GM04503 (cell line): ENCODE results near the gene SNRPB.
A peak's percentile ranks its signal among the peaks of the same experiment; 100 is the strongest.
"Not testable (repeated sequence)": the region's sequence is repeated elsewhere in the genome, so short reads cannot be mapped to it uniquely, and the experiment has no call there.

Source experiments
- DNase-seq: peaks from one replicate; pipeline ENCODE4 v3.0.0-alpha.2; 2012; ENCODE audit warnings: low read depth

SNRPB gene

DNA sequence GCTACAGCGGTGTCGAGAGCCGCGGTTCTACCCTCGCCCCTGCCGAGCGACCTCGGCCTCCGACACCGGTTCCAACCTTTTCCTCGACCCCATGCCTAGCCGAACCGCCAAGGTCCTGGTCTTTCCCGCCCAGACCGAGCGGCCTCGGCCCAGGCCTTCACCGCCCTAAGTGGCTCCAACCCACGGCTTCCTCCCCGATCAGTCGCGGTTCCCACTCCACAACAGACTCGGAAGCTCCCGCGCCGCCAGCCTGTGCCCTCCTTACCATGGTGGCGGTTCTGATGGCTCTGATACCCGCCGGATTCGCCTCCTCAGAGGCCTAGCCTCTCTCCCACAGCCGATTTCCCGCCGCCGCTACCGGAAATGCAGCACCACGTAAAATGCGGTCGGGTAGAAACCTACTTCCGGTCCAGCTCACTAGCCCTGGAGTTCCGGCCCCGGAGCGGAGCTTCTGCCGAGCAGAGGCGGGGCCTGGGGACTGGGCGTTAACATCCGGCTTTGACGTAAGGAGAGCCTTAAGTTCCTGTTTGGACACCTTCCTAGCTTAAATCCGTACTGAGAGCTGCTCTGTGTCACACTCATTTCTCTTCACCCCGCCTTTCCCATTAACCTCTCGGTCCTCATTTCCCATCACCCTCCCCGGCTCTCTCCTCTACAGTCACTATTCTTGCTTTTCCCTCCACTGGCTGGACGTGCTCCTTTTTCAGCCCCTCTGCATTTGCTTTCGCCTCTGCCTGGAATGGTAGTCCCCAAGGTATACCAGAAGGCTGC, at the start of gene SNRPB:
Gene SNRPB (minus strand): TSS at position 367 of the 771 bp plus-strand sequence. CDS start 99 bp downstream, at position 268.
- peak; percentile 94 for DNase-seq

- no peak for DNase-seq
Observed at GRCh38 chr20:2519115-2519809, 48.7 kb upstream of the SNRPB start.

GRCh38 chr20:2518558-2518957, 48.0 kb upstream of the SNRPB start:
- no peak for DNase-seq

- no peak for DNase-seq
Observed at GRCh38 chr20:2518096-2518495, 47.5 kb upstream of the SNRPB start.

- no peak for DNase-seq
Observed at GRCh38 chr20:2516399-2516798, 45.8 kb upstream of the SNRPB start.

DNA sequence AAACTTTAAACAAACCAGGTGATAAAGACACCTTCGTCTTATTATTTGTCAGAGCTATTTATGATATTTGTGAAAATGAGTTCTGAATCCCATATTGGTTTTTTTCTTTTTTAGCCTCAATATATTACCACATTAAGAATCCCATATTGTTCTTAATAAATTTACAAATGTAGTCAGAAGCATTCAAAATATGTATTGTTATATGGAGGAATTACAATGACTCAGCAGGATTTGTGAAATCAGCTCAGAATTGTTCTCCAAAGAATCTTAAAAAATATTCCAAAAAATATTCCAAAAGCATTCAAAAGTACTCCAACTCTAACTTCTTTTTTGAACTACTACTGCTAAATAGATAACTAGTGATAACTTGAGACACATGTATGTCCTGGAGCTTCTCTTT, 44.6 kb upstream of the SNRPB start:
- DNase-seq: no peak

DNA sequence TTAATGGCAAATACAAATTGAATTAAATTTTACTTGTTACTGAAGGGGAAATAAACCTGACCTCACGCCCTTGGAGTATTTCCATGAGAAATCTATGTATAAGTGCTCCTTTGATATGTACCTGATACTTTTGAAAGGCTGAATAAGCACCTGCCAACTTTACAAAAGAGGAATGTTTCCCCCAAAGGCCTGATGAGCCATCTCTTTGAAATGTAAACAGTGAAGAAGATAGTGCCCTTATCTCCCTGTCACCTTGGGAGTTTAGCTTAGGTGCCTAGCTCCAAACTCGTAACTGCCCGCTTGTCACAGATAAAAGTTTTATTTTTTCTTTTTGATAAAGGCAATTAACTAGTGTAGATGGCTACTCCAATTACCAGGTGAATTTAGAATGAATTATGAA, 39.2 kb upstream of the SNRPB start:
- no peak for DNase-seq

DNA sequence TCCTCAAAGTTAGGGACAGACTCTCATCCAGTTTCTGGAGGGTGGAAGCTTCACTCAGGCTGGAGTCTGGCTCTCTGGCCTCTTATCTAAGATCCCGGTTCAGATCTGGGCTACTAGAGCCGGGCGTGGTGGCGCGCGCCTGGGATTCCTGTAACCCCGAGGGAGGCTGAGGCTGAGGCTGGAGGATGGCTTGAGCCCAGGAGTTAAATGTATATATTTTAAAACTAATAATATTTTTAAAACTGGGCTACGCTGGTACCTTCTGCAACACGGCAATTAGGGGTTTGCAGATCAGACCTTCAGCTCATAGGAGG, 38.8 kb upstream of the SNRPB start:
- DNase-seq: no peak

GRCh38 chr20:2508631-2509467, 38.3 kb upstream of the SNRPB start, which contains the start of gene ZNF343:
TSS of gene ZNF343 (minus strand) at chr20:2508915. CDS start at chr20:2493895, 15,020 bp downstream.
- DNase-seq: no peak

GRCh38 chr20:2507875-2508630, 37.5 kb upstream of the SNRPB start:
- DNase-seq: no peak

- DNase-seq: no peak
Observed at GRCh38 chr20:2507464-2507863, 36.9 kb upstream of the SNRPB start.

GRCh38 chr20:2506426-2506825, 35.8 kb upstream of the SNRPB start:
- not testable (repeated sequence) for DNase-seq

DNA sequence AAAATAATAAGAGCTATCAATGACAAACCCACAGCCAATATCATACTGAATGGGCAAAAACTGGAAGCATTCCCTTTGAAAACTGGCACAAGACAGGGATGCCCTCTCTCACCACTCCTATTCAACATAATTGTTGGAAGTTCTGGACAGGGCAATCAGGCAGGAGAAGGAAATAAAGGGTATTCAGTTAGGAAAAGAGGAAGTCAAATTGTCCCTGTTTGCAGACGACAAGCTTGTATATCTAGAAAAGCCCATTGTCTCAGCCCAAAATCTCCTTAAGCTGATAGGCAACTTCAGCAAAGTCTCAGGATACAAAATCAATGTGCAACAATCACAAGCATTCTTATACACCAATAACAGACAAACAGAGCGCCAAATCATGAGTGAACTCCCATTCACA, 34.2 kb upstream of the SNRPB start:
- not testable (repeated sequence) for DNase-seq

- DNase-seq: not testable (repeated sequence)
Observed at GRCh38 chr20:2502808-2503384, 32.3 kb upstream of the SNRPB start.

DNA sequence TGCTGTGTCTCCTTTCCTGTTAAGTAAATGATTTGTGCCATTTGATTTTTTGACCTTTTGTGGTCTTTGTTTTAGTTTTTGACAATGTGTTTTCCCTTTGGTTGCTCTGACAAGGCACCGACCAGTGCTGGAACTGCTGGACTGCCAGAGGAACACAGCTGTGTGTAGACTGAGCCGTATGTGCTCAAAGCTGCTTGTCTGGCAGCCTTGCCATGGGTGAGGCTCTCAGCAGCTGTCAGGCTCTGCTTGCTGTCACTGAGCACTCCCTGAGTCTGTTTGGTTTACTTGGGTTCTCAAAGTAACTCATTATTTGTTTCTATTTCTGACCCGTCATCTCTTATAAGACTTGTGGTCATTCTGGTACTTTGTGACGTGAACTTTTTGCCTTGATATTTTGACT, 15.1 kb upstream of the SNRPB start:
- no peak for DNase-seq

- no peak for DNase-seq
Observed at GRCh38 chr20:2485080-2485479, 14.5 kb upstream of the SNRPB start.

- DNase-seq: no peak
Observed at GRCh38 chr20:2483504-2483903, 12.9 kb upstream of the SNRPB start.

GRCh38 chr20:2480381-2480780, 9.8 kb upstream of the SNRPB start:
- DNase-seq: no peak

DNA sequence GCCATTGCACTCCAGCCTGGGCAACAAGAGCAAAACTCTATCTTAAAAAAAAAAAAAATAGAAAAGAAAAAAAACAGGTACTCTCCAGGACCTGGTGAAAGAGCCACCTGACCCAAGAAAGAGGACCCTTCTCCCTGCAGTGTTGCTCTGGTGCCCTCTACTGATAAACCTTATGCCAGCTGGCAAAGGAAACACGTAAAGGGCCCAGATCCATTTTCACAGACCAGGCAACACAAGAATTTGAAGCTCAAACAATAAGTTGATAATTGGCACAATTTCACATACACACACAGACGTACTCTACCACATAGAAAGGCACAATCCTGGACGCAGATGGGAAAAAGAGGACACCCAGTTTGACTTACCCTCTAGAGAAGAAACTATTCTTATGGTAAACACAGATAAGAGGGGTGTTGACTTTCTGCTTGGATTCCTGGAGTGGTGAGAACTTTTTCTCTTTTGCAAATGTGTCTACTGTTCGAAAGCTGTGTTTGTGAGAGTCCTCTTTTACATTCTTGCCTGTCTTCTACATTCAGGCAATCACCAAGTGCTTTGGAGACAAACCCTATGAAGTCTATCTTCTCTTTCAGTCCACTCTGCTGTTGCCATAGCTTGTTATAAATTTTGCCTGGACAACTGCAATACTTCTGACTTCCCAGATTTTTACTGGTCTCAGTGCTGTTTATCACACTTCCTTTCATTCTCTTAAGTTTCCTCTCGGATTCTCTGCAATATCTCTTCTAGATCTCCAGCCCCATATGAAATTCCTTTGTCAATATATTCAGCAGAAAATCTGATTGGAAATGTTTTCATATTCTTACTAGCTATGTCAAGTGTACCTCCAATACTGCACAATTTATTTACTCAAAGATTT, 6.4 kb upstream of the SNRPB start:
- no peak for DNase-seq
